SK-N-SH treated with all-trans-retinoic acid at 6 μM for 48 hours (cell line): ENCODE data around the gene GNGT2.

Source experiments
- TCF4 ChIP-seq: fragments of 250-450 bp; sonication (Bioruptor Pico); IDR thresholded peaks from 2 replicates; pipeline ENCODE4 v1.8.0; 2021; ENCODE audit warnings: mild to moderate bottlenecking, moderate library complexity, borderline replicate concordance
- TF ChIP-seq, protein P1 (sequence below): fragments of 250-450 bp; sonication (Bioruptor Pico); IDR thresholded peaks from 2 replicates; pipeline ENCODE4 v1.8.0; 2020; ENCODE audit warnings: mild to moderate bottlenecking, moderate library complexity, borderline replicate concordance
- TF ChIP-seq, protein P2 (sequence below): fragments of 250-450 bp; sonication (Bioruptor Pico); IDR thresholded peaks from 2 replicates; pipeline ENCODE4 v1.8.0; 2021; ENCODE audit warnings: low read depth, mild to moderate bottlenecking, moderate library complexity, borderline replicate concordance

DNA sequence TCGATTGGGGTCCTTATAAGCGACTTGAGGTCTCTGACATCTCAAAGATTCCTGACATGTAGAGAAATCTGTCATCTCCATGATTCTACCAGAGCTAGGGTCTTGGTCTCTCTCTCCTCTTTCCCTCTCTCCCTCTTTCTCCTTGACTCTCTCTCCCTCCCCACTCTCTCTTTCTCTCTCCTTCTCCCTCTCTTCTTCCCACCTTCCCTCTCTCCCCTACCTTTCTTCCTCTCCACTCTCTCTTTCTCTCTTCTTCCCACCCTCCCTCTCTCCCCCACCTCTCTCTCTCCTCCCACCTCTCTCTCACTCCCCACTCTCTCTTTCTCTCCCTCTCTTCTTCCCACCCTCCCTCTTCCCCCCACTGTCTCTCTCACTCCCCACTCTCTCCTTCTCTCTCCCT lies 45.2 kb downstream of the GNGT2 start:
- TF ChIP-seq, protein P1, sequence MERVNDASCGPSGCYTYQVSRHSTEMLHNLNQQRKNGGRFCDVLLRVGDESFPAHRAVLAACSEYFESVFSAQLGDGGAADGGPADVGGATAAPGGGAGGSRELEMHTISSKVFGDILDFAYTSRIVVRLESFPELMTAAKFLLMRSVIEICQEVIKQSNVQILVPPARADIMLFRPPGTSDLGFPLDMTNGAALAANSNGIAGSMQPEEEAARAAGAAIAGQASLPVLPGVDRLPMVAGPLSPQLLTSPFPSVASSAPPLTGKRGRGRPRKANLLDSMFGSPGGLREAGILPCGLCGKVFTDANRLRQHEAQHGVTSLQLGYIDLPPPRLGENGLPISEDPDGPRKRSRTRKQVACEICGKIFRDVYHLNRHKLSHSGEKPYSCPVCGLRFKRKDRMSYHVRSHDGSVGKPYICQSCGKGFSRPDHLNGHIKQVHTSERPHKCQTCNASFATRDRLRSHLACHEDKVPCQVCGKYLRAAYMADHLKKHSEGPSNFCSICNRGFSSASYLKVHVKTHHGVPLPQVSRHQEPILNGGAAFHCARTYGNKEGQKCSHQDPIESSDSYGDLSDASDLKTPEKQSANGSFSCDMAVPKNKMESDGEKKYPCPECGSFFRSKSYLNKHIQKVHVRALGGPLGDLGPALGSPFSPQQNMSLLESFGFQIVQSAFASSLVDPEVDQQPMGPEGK (CRISPR knock-in tag), result no peak
- TF ChIP-seq TCF4 (CRISPR knock-in tag), result no peak
- TF ChIP-seq, protein P2, sequence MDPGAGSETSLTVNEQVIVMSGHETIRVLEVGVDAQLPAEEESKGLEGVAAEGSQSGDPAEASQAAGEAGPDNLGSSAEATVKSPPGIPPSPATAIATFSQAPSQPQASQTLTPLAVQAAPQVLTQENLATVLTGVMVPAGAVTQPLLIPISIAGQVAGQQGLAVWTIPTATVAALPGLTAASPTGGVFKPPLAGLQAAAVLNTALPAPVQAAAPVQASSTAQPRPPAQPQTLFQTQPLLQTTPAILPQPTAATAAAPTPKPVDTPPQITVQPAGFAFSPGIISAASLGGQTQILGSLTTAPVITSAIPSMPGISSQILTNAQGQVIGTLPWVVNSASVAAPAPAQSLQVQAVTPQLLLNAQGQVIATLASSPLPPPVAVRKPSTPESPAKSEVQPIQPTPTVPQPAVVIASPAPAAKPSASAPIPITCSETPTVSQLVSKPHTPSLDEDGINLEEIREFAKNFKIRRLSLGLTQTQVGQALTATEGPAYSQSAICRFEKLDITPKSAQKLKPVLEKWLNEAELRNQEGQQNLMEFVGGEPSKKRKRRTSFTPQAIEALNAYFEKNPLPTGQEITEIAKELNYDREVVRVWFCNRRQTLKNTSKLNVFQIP (CRISPR knock-in tag), result no peak
